ENCODE data around the gene SHE.
"Not testable (repeated sequence)": the region's sequence is repeated elsewhere in the genome, so short reads cannot be mapped to it uniquely, and the experiment has no call there.

The SHE gene

GRCh38 chr1:154502066-154502743, at the start of gene SHE, which contains the start of gene TDRD10:
Gene SHE, minus strand, starts transcription at chr1:154502412. Its CDS starts 386 bp downstream, at chr1:154502026.
Gene TDRD10, plus strand, starts transcription at chr1:154502219. Its CDS starts 4,685 bp downstream, at chr1:154506904.
- peak; percentile 13 for DNase-seq

GRCh38 chr1:154551474-154551873, 49.3 kb upstream of the SHE start:
- no peak for DNase-seq

GRCh38 chr1:154550657-154551056, 48.4 kb upstream of the SHE start:
- DNase-seq = no peak

GRCh38 chr1:154550070-154550469, 47.9 kb upstream of the SHE start:
- DNase-seq = no peak

- no peak for DNase-seq
Measured at GRCh38 chr1:154549202-154549770, 47.1 kb upstream of the SHE start.

GRCh38 chr1:154548028-154548427, 45.8 kb upstream of the SHE start:
- DNase-seq = no peak

- no peak for DNase-seq
Measured at GRCh38 chr1:154547105-154547732, 45.0 kb upstream of the SHE start.

- peak; percentile 62 for DNase-seq
Measured at GRCh38 chr1:154546264-154547063, 44.3 kb upstream of the SHE start.

- no peak for DNase-seq
Measured at GRCh38 chr1:154541231-154541630, 39.0 kb upstream of the SHE start.

- DNase-seq = no peak
Measured at GRCh38 chr1:154539486-154540483, 37.6 kb upstream of the SHE start.

GRCh38 chr1:154536570-154536969, 34.4 kb upstream of the SHE start:
- no peak for DNase-seq

- no peak for DNase-seq
Measured at GRCh38 chr1:154533952-154534844, 32.0 kb upstream of the SHE start.

- DNase-seq = not testable (repeated sequence)
Measured at GRCh38 chr1:154531950-154532349, 29.7 kb upstream of the SHE start.

- DNase-seq = no peak
Measured at GRCh38 chr1:154529308-154529707, 27.1 kb upstream of the SHE start.

GRCh38 chr1:154527192-154527591, 25.0 kb upstream of the SHE start:
- no peak for DNase-seq

GRCh38 chr1:154524881-154525280, 22.7 kb upstream of the SHE start:
- no peak for DNase-seq

- no peak for DNase-seq
Measured at GRCh38 chr1:154521695-154522094, 19.5 kb upstream of the SHE start.

- no peak for DNase-seq
Measured at GRCh38 chr1:154520333-154520732, 18.1 kb upstream of the SHE start.

GRCh38 chr1:154519591-154519991, 17.4 kb upstream of the SHE start:
- no peak for DNase-seq

- DNase-seq = no peak
Measured at GRCh38 chr1:154517661-154518060, 15.4 kb upstream of the SHE start.

GRCh38 chr1:154514066-154514553, 11.9 kb upstream of the SHE start:
- no peak for DNase-seq

All from CD4-positive, alpha-beta T cell treated with Interleukin-6 for 4 hours (primary cell).